Measurements from ENCODE around the gene ZDHHC3.

Gene ZDHHC3

GRCh38 chr3:44890258-44890657 is 85.7 kb downstream of the ZDHHC3 start:
- DNase-seq, result no peak

DNA sequence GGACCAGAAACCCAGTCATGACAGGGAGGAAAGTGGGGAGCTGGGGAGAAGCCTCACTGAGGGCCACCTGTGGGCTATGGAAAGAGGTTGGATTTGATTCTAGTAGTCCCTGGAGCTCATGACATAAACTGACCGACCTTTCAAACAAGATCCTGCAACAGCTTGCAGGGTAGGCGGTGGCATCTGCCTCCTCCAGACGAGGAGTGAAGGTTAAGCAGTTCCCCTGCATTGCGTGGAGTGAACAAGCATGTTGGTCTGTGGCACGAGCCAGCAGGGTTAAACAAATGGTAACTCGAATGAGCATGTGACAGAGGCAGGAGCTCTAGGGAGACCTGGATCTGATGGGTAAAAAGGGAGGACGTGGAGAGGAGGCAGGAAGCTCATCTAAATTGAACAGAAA is 88.9 kb downstream of the ZDHHC3 start:
- DNase-seq, result no peak

- no peak for DNase-seq
These were observed 89.4 kb downstream of the ZDHHC3 start for GRCh38 chr3:44886561-44886960.

DNA sequence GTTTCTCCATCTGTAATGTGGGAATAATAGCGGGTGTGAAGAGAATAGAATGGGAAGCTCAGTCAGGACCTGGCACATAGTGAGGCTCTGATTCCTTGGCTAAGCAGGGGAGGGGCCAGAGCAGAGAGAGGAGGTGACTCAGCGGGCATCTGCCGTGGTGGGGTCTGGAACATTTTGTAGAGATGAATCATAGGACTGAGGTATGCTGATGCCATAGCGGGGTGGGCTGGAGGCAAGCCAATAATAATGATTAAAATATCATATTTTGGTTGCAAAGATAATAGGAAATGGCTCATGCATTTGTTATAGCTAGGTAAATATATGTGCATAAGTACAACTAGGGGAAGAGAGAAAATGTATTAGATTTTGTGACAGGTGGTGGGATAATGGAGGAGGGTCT is 90.4 kb downstream of the ZDHHC3 start:
- no peak for DNase-seq

GRCh38 chr3:44883999-44884431 is 92.0 kb downstream of the ZDHHC3 start:
- DNase-seq, result no peak

- no peak for DNase-seq
These were observed 92.6 kb downstream of the ZDHHC3 start for GRCh38 chr3:44883213-44883955.

- no peak for DNase-seq
These were observed 95.7 kb downstream of the ZDHHC3 start for GRCh38 chr3:44880284-44880683.

DNA sequence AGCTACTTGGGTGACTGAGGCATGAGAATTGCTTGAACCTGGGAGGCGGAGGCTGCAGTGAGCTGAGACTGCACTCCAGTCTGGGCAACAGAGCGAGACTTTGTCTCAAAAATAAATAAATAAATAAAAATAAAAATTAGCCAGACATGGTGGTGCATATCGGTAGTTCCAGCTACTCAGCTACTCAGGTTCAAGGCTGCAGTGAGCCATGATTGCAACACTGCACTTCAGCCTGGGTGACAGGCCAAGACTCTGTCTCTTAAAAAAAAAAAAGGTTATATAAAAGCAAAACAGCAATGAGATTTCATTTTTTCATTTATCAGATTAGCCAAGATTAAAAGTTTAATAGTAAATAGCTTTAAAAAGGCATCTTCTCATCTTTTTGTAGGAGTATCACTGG is 98.6 kb downstream of the ZDHHC3 start:
- no peak for DNase-seq

DNA sequence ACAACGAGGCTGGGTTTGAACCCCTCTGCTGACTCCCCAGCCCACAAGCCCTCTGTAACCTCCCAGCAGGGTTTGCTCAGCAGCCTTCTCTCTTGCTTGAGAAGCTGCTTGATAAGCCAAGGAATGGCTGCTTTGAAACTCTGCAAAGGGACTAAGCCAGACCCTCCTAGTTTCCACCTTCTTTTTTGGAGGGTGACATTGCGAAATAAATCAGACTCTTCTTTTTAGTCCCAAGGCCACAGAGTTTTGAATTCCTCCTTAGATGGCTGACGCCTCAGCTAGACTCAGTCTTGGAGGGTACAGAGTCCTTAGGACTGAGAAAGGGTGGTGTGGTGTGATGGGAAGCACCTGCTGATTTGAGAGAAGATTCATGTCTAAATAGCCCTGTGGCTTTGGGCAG is 100.4 kb downstream of the ZDHHC3 start:
- DNase-seq, result no peak

All from NCI-H82 (cell line).